RWPE1 (cell line): ENCODE results near the gene MSANTD4.

Source experiments
- CTCF ChIA-PET: fragments of 350-600 bp; sonication (Branson Sonifier 250); formaldehyde crosslinking; extraction: SDS; loops from one replicate; lab custom pipeline; 2021; lab: Yijun Ruan, JAX
- POLR2A ChIA-PET: fragments of 400-600 bp; formaldehyde crosslinking; extraction: SDS; loops from one replicate; lab custom pipeline; 2020; ENCODE audit warnings: antibody characterized with exemption; ENCODE audit not compliant: low non-redundant PET; lab: Yijun Ruan, JAX
- DNase-seq: peaks from one replicate; pipeline ENCODE4 v3.0.0; 2012; ENCODE audit warnings: low spot score
- H3K27ac ChIP-seq: fragments of 450-650 bp; 2 replicates; pipeline ENCODE4 v1.5.1; 2017
- TF ChIP-seq, protein P1 (sequence below): fragments of 450-650 bp; conservative IDR thresholded peaks from 2 replicates; pipeline ENCODE4 v1.5.1; 2017; ENCODE audit warnings: low read depth, mild to moderate bottlenecking

The MSANTD4 gene

DNA sequence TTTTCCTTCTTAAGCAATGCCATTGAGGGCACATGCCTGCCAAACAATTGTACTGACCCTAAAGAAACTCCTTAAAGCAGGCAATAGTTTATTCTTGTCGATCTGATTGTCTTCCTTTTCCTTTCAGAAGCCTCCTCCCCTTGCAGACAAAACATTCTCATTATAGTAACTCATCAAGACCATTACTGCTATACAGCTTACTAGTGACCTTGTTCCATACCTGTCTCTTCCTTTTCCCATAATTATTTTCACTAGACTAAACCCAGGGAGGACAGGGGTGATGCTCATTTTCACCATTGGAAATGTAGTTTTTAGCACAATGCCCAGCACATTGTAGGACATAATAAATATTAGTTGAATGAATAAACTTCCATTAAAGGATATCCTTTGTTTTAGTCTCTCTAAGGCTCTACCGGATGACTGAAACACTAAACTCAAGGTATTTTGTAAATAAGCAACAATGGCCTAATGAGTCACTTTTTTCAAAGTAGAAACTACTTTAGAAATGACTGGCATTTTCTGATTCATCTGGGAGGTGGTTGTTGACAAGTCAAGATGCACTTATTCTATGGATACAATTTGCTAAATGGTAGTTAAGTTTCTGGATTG lies 9.3 kb upstream of the MSANTD4 start:
- ChIA-PET POLR2A (no interaction called here), CTCF (no interaction called here)
- TF ChIP-seq, protein P1, sequence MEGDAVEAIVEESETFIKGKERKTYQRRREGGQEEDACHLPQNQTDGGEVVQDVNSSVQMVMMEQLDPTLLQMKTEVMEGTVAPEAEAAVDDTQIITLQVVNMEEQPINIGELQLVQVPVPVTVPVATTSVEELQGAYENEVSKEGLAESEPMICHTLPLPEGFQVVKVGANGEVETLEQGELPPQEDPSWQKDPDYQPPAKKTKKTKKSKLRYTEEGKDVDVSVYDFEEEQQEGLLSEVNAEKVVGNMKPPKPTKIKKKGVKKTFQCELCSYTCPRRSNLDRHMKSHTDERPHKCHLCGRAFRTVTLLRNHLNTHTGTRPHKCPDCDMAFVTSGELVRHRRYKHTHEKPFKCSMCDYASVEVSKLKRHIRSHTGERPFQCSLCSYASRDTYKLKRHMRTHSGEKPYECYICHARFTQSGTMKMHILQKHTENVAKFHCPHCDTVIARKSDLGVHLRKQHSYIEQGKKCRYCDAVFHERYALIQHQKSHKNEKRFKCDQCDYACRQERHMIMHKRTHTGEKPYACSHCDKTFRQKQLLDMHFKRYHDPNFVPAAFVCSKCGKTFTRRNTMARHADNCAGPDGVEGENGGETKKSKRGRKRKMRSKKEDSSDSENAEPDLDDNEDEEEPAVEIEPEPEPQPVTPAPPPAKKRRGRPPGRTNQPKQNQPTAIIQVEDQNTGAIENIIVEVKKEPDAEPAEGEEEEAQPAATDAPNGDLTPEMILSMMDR, result no peak
- no peak overlapping the region for H3K27ac ChIP-seq
- DNase-seq, result peak; percentile 42

GRCh38 chr11:106030609-106031008 lies 8.6 kb upstream of the MSANTD4 start:
- ChIA-PET POLR2A (no interaction called here), CTCF (no interaction called here)
- no peak for DNase-seq
- TF ChIP-seq, protein P1, result no peak
- no peak overlapping the region for H3K27ac ChIP-seq

DNA sequence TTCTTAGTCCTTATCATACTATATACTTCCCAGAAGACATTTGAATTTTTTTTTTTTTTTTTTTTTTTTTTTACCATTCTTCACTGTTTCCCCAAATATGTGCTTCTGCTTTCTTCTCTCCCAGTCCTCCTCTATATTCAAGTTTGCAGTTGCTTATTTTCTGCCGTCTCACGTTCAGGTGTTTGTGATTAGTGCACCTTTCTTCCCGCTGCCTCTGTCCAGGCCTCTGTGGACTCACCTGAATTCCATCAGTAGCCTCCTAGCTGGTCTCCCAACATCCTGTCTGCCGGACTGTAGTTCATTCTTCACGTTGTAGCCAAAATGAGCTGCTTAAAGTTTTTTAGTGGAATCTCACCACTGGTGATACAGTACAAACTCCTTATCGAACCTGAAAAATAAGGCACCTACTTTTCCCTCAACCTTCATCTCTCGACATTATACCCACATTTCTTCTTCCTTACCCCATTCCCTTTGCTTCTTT lies 795 bp upstream of the MSANTD4 start:
- TF ChIP-seq, protein P1, result no peak
- no peak for DNase-seq
- POLR2A ChIA-PET, result no interaction called here
- peak overlapping the region; percentile 74 for H3K27ac ChIP-seq
- CTCF ChIA-PET, result no interaction called here

- peak; percentile 13 for DNase-seq
- ChIA-PET POLR2A (no interaction called here), CTCF (no interaction called here)
- peak overlapping the region; percentile 74 for H3K27ac ChIP-seq
- TF ChIP-seq, protein P1, result no peak
These were observed 666 bp downstream of the MSANTD4 start for GRCh38 chr11:106021181-106021966.

GRCh38 chr11:106017093-106017492 lies 4.9 kb downstream of the MSANTD4 start:
- ChIA-PET CTCF (no interaction called here), POLR2A (no interaction called here)
- no peak overlapping the region for H3K27ac ChIP-seq
- DNase-seq, result no peak
- TF ChIP-seq, protein P1, result no peak

DNA sequence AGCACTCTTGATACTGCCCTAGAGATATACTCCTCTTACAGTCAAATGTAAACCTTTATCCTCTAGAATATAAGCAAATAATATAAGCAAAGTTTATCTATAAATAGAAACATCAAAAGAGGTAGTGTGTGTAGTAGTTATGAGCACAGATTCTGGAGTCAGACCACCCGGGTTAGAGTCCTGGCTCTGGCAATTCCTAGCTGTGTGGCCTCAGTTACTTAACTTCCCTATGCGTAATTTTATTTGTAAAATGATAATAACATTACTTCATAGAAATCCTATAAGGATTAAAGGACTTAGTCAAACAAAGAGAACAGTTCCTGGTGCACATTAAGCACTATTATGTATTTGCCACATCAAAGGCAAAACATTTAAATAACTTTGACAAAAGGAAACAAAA lies 7.0 kb downstream of the MSANTD4 start:
- POLR2A ChIA-PET, result no interaction called here
- TF ChIP-seq, protein P1, result no peak
- no peak overlapping the region for H3K27ac ChIP-seq
- CTCF ChIA-PET, result no interaction called here
- DNase-seq, result no peak
